HG03103 (cell line): ENCODE results near the gene CCDC61.

Source experiments
- ATAC-seq: cut with Tn5 transposase; IDR thresholded peaks from one replicate; pipeline ENCODE4 v1.9.1; 2021; ENCODE audit warnings: low read depth; ENCODE audit not compliant: unreplicated experiment

Gene CCDC61

GRCh38 chr19:46015687-46016425 lies 20.6 kb downstream of the CCDC61 start:
- no peak for ATAC-seq

DNA sequence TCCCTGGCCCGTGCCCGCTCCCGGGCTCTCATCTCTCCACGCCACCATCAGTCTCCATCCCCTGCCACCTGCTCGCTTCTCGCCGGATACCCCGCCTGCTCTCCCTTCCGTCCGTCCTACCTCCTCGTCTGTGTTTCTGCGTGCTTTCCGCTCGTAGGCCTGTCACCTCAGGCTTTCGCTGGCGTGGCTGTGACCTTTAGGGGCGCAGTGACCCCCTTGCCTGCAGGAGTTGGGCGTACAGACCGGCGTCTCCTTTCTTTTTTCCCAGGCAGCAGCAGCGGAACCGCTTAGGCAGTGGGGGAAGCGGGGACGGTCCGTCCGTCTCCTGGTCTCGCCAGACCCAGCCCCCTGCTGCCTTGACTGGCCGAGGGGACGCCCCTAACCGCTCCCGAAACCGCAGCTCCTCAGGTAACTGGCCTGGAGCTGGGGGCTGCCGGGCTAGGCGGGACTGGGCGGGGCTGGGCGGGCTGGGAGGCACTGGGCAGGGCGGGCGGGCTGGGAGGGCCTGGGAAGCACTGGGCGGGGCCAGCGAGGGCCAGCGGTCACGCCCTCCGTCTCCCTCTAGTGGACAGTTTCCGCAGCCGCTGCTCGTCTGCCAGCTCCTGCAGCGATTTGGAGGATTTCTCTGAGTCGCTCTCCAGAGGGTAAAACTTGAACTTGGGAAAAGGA lies 21.3 kb downstream of the CCDC61 start:
- no peak for ATAC-seq

DNA sequence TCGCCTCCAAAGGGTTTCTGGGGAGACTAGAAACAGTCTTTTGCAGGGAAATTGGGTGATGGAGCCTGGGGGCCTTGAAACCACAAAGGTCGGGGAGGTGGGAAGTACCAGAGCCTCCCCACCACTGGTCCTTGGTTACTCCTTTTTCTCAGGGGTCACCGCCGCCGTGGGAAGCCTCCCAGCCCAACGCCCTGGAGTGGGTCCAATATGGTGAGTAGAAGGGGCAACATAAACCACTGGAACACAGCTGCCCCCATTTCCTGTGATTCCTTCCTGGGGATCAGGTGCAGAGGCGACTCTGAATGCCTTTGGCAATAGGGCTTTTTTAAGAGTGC lies 21.8 kb downstream of the CCDC61 start:
- ATAC-seq: no peak

GRCh38 chr19:46017874-46018675 lies 22.8 kb downstream of the CCDC61 start:
- ATAC-seq: no peak

GRCh38 chr19:46018729-46019251 lies 23.5 kb downstream of the CCDC61 start:
- ATAC-seq: no peak

GRCh38 chr19:46019270-46019669 lies 24.0 kb downstream of the CCDC61 start:
- no peak for ATAC-seq

DNA sequence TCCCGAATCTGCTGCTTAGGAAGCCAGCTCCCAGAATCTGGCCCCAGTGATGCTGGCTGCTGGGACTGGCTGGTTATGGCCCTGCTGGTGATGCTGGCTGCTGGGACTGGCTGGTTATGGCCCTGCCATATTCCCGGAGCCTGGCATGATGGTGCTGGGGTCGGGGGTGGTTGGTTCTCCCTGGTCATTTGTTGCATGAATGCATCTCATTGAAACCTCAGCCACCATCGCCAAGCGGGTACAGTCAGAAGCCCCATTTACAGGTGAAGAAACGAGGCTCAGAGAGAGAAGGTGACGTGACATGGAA lies 25.5 kb downstream of the CCDC61 start:
- no peak for ATAC-seq

- no peak for ATAC-seq
Measured at GRCh38 chr19:46021531-46022041, 26.3 kb downstream of the CCDC61 start.

DNA sequence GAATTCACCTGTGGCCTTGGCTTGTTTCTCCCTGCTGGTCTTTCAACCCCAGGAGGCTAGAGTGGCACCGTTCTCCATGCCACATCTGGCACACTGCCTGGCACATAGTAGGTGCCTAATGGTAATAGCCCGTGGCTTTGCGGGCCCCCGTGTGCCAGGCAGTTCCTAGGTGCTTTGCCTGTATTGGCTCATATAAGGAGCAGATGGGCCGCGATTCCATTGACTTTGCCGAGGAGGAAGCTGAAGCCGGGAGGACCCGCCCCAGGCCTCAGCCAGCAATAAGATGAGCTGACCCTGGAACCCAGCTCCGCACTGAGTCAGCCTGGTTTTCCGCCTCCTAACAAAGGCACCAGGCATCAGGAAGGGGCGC lies 26.8 kb downstream of the CCDC61 start:
- ATAC-seq: no peak

GRCh38 chr19:46022431-46023310 lies 27.4 kb downstream of the CCDC61 start, which contains the start of gene PGLYRP1:
PGLYRP1 (minus strand) TSS chr19:46023053; CDS start chr19:46023021, 32 bp downstream.
- ATAC-seq: no peak

GRCh38 chr19:46023311-46023779 lies 28.1 kb downstream of the CCDC61 start:
- no peak for ATAC-seq

- no peak for ATAC-seq
Measured at GRCh38 chr19:46025835-46026234, 30.6 kb downstream of the CCDC61 start.

DNA sequence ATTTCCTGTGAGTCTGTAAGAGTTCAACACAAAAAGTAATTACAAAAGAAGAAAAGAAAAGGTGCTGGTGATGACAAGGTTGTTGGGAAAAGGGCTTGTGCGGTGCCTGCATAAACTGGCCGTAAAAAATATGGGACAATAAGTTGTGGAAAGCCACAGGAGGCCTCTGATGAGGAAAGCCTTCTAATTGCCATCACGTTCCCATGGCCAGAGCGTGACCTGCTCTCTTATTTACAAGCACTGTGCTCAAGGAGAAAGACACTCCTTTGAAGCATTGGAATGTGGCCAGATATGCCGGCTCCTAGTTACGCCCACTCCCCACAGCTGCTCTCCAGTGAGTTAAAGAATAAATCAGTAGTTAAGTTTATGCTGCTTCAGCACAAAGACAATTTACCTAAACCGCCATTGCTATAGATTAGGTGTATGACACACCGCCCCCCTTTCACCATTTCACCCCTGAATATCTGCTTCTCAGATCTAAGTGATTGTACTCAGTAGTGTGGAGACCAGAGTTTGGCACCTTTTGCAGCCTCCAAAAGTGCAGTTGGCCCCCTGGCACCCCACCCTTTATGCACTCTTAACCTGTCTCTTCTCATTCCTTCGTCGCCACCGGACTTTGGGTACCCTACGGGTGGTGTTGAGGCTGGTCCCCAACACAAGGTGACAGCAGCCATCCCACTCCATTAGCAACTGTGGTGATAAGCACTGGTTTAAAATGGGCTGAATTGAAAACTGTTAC lies 35.7 kb downstream of the CCDC61 start:
- ATAC-seq: no peak

DNA sequence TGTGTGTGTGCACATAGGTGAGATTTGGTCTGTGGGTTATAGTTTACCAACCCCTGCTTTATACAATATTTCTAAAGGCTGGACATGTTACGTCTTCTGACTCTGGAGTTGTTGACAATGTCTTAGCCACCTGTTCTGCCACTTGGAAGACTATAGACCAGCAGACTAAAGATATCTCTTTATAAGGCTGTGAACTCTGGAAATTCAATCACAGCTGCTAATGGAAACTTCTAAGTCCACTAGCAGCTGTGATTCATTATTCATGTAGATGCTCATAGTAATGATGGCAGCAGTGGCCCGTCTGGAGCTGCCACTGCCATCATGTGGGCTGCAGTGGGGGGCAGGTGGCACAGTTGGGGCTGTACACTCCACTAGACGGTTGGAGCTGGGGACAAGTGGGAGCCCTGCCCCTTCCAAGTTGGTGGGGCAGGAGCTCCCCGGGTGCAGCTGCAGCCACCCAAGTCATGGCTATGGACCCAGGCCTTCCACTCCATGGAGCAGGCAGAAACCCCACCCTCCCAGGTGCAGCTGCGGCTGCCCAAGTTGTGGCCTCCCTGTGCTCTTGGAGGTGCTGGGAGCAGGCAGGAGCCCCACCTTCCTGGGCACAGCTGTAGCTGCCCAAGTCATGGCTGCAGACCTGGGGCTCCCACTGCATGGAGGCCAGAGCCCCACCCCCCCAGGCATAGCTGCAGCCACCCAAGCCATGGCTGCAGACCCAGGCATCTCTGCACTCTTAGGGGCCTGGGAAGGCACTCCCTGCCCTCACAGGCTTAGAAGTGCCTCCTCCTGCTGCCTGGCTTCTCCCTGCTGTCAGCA lies 36.7 kb downstream of the CCDC61 start:
- no peak for ATAC-seq

DNA sequence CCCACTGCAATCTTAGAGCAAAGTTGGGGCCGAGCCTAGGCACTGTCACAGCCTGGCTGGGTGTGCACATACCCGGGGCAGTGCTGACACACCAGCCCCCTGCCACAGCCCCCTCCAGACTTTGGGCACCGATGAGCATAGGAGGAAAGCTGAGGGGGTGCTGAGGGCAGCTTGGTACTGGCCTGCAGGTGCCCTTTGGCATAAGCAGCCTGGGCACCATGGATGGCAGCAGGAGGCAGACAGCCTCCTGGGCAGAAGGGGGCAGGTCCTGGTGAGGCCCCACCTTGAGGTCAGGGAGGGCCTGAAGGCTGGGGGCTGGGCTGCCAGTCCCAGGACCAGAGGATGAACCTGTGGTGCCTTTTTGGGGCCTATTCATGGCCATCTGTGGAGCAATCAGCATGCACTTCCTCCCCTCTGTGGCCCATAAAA lies 37.3 kb downstream of the CCDC61 start:
- ATAC-seq: no peak

GRCh38 chr19:46033401-46033800 lies 38.1 kb downstream of the CCDC61 start:
- ATAC-seq: no peak

- no peak for ATAC-seq
Measured at GRCh38 chr19:46035546-46035945, 40.3 kb downstream of the CCDC61 start.

DNA sequence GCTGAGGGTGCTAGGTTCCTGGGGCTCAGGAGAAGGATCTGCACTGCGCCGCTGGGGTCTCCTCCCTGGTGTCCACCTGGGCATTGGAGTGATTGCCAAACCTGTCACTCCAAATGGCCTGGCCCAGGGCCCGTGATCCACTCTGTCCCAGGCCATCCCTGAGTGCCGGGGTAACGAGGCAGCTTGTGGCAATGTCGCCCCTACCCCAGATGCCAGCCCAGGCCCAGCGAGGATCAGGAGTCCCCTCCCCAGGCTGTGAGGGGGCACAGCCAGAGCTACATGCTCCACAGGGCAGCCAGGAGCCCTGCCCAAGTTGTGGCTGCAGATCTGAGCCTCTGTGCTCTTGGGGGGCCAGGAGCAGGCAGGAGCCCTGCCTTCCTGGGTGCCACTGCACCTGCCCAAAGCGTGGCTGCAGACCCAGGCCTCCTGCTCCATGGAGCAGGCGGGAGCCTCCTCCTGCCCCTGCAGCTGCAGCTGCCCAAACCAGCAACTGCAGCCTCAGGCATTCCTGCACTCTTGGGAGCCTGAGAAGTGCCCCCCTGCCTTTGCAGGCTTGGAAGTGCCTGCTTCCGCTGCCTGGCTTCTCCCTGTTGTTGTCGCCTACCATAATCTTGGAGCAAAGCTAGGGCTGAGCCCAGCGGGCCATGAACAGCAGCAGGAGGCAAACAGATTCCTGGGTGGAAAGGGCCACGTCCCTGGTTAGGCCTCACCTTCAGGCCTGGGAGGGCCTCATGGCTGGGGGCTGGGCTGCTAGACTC lies 40.9 kb downstream of the CCDC61 start:
- ATAC-seq: no peak
